Measurements from ENCODE around the gene SLC39A7.

The SLC39A7 gene

GRCh38 chr6:33204165-33204414, 3.4 kb downstream of the SLC39A7 start:
- no peak for DNase-seq (ENCODE audit: low read depth in 2 of 2, low spot score in 1 of 2)

- peak; percentile 79 to 89 for DNase-seq (ENCODE audit: low read depth in 2 of 2, low spot score in 1 of 2)
Measured at GRCh38 chr6:33204415-33205190, 3.9 kb downstream of the SLC39A7 start, which contains the start of gene HSD17B8. Gene HSD17B8 (plus strand): TSS chr6:33204655. CDS start chr6:33204669, 14 bp downstream.

- no peak for DNase-seq (ENCODE audit: low read depth in 2 of 2, low spot score in 1 of 2)
Measured at GRCh38 chr6:33205191-33206026, 4.7 kb downstream of the SLC39A7 start.

GRCh38 chr6:33206027-33206863, 5.6 kb downstream of the SLC39A7 start:
- no peak for DNase-seq (ENCODE audit: low read depth in 2 of 2, low spot score in 1 of 2)

- DNase-seq (ENCODE audit: low read depth in 2 of 2, low spot score in 1 of 2) = no peak
Measured at GRCh38 chr6:33206864-33207551, 6.3 kb downstream of the SLC39A7 start.

- DNase-seq (ENCODE audit: low read depth in 2 of 2, low spot score in 1 of 2) = no peak
Measured at GRCh38 chr6:33207552-33208090, 7.0 kb downstream of the SLC39A7 start.

GRCh38 chr6:33208091-33208967, 7.7 kb downstream of the SLC39A7 start, which contains the start of gene RING1:
Gene RING1 (plus strand): TSS chr6:33208500. CDS start chr6:33208823, 323 bp downstream.
- DNase-seq (ENCODE audit: low read depth in 2 of 2, low spot score in 1 of 2) = peak; percentile 71

- DNase-seq (ENCODE audit: low read depth in 2 of 2, low spot score in 1 of 2) = no peak
Measured at GRCh38 chr6:33209856-33210255, 9.2 kb downstream of the SLC39A7 start.

GRCh38 chr6:33211136-33211535, 10.5 kb downstream of the SLC39A7 start:
- no peak for DNase-seq (ENCODE audit: low read depth in 2 of 2, low spot score in 1 of 2)

GRCh38 chr6:33211666-33212422, 11.2 kb downstream of the SLC39A7 start:
- no peak for DNase-seq (ENCODE audit: low read depth in 2 of 2, low spot score in 1 of 2)

- no peak for DNase-seq (ENCODE audit: low read depth in 2 of 2, low spot score in 1 of 2)
Measured at GRCh38 chr6:33212857-33213165, 12.1 kb downstream of the SLC39A7 start.

GRCh38 chr6:33213166-33213988, 12.7 kb downstream of the SLC39A7 start:
- no peak for DNase-seq (ENCODE audit: low read depth in 2 of 2, low spot score in 1 of 2)

GRCh38 chr6:33213989-33214335, 13.3 kb downstream of the SLC39A7 start:
- no peak for DNase-seq (ENCODE audit: low read depth in 2 of 2, low spot score in 1 of 2)

- no peak for DNase-seq (ENCODE audit: low read depth in 2 of 2, low spot score in 1 of 2)
Measured at GRCh38 chr6:33215271-33216116, 14.8 kb downstream of the SLC39A7 start.

GRCh38 chr6:33216117-33216649, 15.5 kb downstream of the SLC39A7 start:
- no peak for DNase-seq (ENCODE audit: low read depth in 2 of 2, low spot score in 1 of 2)

- DNase-seq (ENCODE audit: low read depth in 2 of 2, low spot score in 1 of 2) = no peak
Measured at GRCh38 chr6:33217246-33217645, 16.6 kb downstream of the SLC39A7 start.

- no peak for DNase-seq (ENCODE audit: low read depth in 2 of 2, low spot score in 1 of 2)
Measured at GRCh38 chr6:33217681-33218080, 17.0 kb downstream of the SLC39A7 start.
